Measurements from ENCODE around the gene FADS3. TPM values are rescaled to one million over a fixed set of nuclear protein-coding genes. Genes with fewer than 3 reads are reported as not detected.

Gene FADS3
- total RNA-seq, 1 experiment from 2014 or later = 19.7 TPM

GRCh38 chr11:61889831-61890230 lies 1.5 kb downstream of the FADS3 start:
- DNase-seq = no peak
- intact Hi-C loops (cut with micrococcal nuclease; ENCODE audit: unreplicated experiment) = loop anchor here (10.0 kb wide), 1 partner anchor 95 kb away; the partner anchor contains the start of genes FEN1 and TMEM258
- CTCF ChIA-PET = interaction anchor here (0.6 kb wide), 1 partner anchor 135 kb away, joined by 4 read pairs; no protein-coding TSS in a partner anchor
- TF ChIP-seq, protein P1, sequence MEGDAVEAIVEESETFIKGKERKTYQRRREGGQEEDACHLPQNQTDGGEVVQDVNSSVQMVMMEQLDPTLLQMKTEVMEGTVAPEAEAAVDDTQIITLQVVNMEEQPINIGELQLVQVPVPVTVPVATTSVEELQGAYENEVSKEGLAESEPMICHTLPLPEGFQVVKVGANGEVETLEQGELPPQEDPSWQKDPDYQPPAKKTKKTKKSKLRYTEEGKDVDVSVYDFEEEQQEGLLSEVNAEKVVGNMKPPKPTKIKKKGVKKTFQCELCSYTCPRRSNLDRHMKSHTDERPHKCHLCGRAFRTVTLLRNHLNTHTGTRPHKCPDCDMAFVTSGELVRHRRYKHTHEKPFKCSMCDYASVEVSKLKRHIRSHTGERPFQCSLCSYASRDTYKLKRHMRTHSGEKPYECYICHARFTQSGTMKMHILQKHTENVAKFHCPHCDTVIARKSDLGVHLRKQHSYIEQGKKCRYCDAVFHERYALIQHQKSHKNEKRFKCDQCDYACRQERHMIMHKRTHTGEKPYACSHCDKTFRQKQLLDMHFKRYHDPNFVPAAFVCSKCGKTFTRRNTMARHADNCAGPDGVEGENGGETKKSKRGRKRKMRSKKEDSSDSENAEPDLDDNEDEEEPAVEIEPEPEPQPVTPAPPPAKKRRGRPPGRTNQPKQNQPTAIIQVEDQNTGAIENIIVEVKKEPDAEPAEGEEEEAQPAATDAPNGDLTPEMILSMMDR (IDR thresholded peaks at IDR 0.05; ENCODE audit: unreplicated experiment) = no peak
- H3K4me3 Mint-ChIP-seq (ENCODE audit: low read depth, unreplicated experiment) = peak overlapping the region; percentile 74
- H3K36me3 Mint-ChIP-seq (ENCODE audit: insufficient read depth, unreplicated experiment) = peaks cover 13% of the 10 kb centered on the region
- BruUV-seq (replicated peaks) = TSS peak; percentile 50
- H3K9me3 Mint-ChIP-seq (ENCODE audit: low read depth, unreplicated experiment) = no peaks in the 10 kb centered on the region
- H3K27me3 Mint-ChIP-seq (ENCODE audit: unreplicated experiment) = peaks cover 8% of the 10 kb centered on the region
- H3K27ac Mint-ChIP-seq (ENCODE audit: unreplicated experiment) = no peak overlapping the region
- no peaks in the 10 kb centered on the region for H3K4me1 Mint-ChIP-seq (ENCODE audit: low read depth, unreplicated experiment)

DNA sequence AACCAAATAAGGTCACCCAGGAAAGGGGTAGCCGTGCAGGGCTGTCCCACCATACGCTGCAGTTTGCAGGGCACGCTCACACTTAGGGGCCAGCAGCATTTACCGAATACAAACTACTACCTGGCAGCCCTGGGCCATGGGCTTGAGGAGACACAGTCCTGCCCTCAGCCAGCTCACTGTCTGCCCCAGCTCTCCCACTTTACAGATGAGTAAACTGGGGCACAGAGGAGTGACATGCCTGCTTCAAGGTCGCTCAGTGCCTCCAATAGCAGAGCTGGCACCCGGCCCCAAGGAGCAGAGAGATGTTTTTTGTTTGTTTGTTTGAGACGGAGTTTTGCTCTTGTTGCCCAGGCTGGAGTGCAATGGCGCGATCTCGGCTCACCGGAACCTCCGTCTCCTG lies 2.8 kb downstream of the FADS3 start:
- intact Hi-C loops (cut with micrococcal nuclease; ENCODE audit: unreplicated experiment) = no loop called here
- no peaks in the 10 kb centered on the region for H3K4me1 Mint-ChIP-seq (ENCODE audit: low read depth, unreplicated experiment)
- TSS peak; percentile 10 for BruUV-seq (replicated peaks)
- no peaks in the 10 kb centered on the region for H3K9me3 Mint-ChIP-seq (ENCODE audit: low read depth, unreplicated experiment)
- no peak for DNase-seq
- TF ChIP-seq, protein P1 (IDR thresholded peaks at IDR 0.05; ENCODE audit: unreplicated experiment) = no peak
- CTCF ChIA-PET = interaction anchor here (0.7 kb wide), 1 partner anchor 183 kb away, joined by 3 read pairs; no protein-coding TSS in a partner anchor
- H3K27me3 Mint-ChIP-seq (ENCODE audit: unreplicated experiment) = no peaks in the 10 kb centered on the region
- H3K4me3 Mint-ChIP-seq (ENCODE audit: low read depth, unreplicated experiment) = no peak overlapping the region
- no peak overlapping the region for H3K27ac Mint-ChIP-seq (ENCODE audit: unreplicated experiment)
- H3K36me3 Mint-ChIP-seq (ENCODE audit: insufficient read depth, unreplicated experiment) = peaks cover 13% of the 10 kb centered on the region

DNA sequence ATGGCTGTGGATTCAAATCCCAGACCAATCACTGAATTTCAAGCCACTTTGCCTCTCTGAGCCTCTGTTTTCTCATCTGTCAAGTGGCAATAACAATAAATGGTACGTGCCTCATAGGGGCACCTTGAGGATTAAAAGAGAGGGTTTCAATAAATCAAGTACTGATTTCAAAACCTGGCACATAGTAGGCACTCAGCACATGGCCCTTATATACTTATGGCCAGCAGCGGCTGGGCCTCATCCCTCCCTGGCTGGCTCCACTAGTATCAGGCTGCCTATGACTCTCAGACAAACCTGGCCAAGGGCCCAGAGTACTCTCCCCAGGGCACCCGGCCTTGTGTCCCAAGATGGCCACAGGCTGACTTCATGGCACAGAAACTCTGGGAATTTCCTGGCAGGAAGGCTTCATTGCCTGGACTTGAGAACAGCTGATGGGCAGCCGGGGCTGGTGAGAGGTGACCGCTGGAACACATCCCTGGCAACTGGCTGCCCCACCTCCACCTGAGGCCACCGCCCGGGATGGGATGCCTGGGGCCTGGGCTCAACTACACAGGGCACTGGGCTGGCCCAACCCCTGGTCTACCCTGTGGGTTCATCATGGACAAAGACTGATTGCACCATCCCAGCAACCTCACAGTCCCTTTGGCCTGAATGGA lies 3.4 kb downstream of the FADS3 start:
- DNase-seq = no peak
- CTCF ChIA-PET = no interaction called here
- no peaks in the 10 kb centered on the region for H3K4me1 Mint-ChIP-seq (ENCODE audit: low read depth, unreplicated experiment)

DNA sequence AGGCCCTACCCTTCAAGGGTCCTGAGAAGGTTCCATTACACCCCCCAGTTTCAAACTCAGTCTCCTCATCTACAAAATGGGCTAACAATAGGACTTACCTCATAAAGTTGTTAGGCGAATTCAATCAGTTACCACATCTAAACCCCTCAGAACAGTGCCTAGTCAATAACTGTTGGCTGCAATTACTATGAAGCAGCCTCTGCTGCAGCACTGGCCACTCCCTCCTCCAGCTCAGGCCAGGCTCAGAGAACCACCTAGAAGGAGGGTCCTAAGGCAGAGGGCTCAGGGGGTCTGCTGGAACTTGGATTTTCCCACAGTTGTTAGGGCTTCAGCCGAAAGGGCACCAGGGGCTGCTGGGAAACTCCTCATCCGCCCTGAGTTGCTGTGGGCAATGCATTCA lies 4.7 kb downstream of the FADS3 start:
- no peak overlapping the region for H3K4me3 Mint-ChIP-seq (ENCODE audit: low read depth, unreplicated experiment)
- CTCF ChIA-PET = no interaction called here
- no peak for DNase-seq

More for the DNA sequence above, 3.4 kb downstream of the FADS3 start:
- TF ChIP-seq, protein P1 (IDR thresholded peaks at IDR 0.05; ENCODE audit: unreplicated experiment) = no peak
- no peaks in the 10 kb centered on the region for H3K9me3 Mint-ChIP-seq (ENCODE audit: low read depth, unreplicated experiment)
- H3K36me3 Mint-ChIP-seq (ENCODE audit: insufficient read depth, unreplicated experiment) = peaks cover 13% of the 10 kb centered on the region
- H3K4me3 Mint-ChIP-seq (ENCODE audit: low read depth, unreplicated experiment) = no peak overlapping the region
- no peak overlapping the region for H3K27ac Mint-ChIP-seq (ENCODE audit: unreplicated experiment)
- H3K27me3 Mint-ChIP-seq (ENCODE audit: unreplicated experiment) = no peaks in the 10 kb centered on the region
- intact Hi-C loops (cut with micrococcal nuclease; ENCODE audit: unreplicated experiment) = no loop called here
- BruUV-seq (replicated peaks) = no TSS peak

More for the DNA sequence above, 4.7 kb downstream of the FADS3 start:
- BruUV-seq (replicated peaks) = no TSS peak
- no peaks in the 10 kb centered on the region for H3K27me3 Mint-ChIP-seq (ENCODE audit: unreplicated experiment)
- no peaks in the 10 kb centered on the region for H3K4me1 Mint-ChIP-seq (ENCODE audit: low read depth, unreplicated experiment)
- H3K27ac Mint-ChIP-seq (ENCODE audit: unreplicated experiment) = no peak overlapping the region
- intact Hi-C loops (cut with micrococcal nuclease; ENCODE audit: unreplicated experiment) = no loop called here
- peaks cover 13% of the 10 kb centered on the region for H3K36me3 Mint-ChIP-seq (ENCODE audit: insufficient read depth, unreplicated experiment)
- TF ChIP-seq, protein P1 (IDR thresholded peaks at IDR 0.05; ENCODE audit: unreplicated experiment) = no peak
- H3K9me3 Mint-ChIP-seq (ENCODE audit: low read depth, unreplicated experiment) = no peaks in the 10 kb centered on the region

Data from Calu3 (cell line).